NT2/D1 (cell line): ENCODE measurements around the gene SETD7.

Source experiments
- SUZ12 ChIP-seq: IDR thresholded peaks from 2 replicates; pipeline ENCODE4 v1.6.1; 2011; ENCODE audit not compliant: insufficient read length, insufficient read depth; ENCODE audit errors: extremely low read depth
- YY1 ChIP-seq: IDR thresholded peaks from 2 replicates; pipeline ENCODE4 v1.6.1; 2011; ENCODE audit not compliant: insufficient read length, insufficient read depth
- ZNF274 ChIP-seq: IDR thresholded peaks from 2 replicates; pipeline ENCODE4 v1.6.1; 2011; ENCODE audit warnings: mild to moderate bottlenecking, low read depth, low read length

- TF ChIP-seq YY1: no peak
- TF ChIP-seq SUZ12: no peak
- TF ChIP-seq ZNF274: no peak
These were observed 2.0 kb downstream of the SETD7 start for GRCh38 chr4:139553751-139554641.
